NCI-H2171 treated with DMSO at 0.1 percent for 48 hours (cell line): ENCODE data around the gene HPSE2.
A peak's percentile ranks its signal among the peaks of the same experiment; 100 is the strongest.

Experiments
- DNase-seq: peaks from one replicate; lab custom pipeline; 2025; lab: John Stamatoyannopoulos, UW

Gene HPSE2

DNA sequence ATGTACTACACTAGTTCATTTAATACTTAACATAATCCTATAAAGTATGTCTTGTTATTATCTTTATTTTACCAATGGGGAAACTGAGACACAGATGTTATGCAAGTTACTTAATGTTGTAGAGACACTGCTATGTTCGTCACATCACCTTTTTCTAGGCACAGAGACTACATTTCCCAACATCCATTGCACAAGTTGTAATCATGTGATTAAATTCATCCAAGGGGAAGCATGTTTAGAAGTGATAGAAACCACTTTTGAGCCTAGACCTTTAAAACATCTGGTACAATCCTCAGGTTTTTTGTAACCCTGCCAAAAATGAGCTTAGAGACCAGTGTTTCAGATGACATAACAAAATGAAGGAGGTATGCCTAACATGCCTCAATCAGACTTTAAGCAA lies 402.1 kb downstream of the HPSE2 start:
- DNase-seq, result no peak

DNA sequence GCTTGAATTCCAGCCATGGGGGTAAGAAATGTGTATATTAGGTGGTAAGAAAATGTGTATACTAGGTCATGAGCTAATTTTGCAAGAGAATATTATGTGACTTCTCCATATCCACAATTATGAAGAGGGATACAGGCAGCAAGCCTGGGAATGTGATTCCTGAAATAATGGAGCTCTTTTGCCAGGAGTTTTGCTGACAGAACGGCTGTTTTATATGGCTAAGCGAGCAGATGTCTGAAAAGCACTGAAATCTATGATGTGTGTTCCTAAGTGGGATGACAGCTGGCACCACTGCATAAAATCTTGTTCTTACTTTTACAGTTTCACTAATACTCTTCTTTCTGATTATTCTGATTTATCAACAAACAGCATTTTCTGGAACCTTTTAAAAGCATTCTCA lies 402.9 kb downstream of the HPSE2 start:
- DNase-seq, result no peak

DNA sequence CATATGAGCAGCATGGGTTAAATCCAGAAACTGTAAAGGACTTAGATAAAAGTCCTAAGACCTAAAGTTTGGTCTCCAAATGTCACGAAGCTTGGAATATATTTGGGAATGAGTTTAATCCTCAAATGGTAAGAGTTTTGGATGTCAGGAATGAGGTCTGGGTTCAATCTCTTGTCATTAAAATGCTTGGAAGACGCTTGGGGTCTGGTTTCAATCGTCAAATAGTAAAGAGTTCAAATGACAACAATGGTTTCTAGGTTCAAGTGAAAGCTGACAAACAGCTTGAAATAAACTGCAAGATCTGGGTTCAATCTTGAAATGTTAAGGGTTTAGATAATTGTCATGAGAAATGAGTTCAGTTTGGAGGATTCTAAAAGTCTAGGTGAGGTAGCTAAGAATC lies 403.5 kb downstream of the HPSE2 start:
- no peak for DNase-seq

DNA sequence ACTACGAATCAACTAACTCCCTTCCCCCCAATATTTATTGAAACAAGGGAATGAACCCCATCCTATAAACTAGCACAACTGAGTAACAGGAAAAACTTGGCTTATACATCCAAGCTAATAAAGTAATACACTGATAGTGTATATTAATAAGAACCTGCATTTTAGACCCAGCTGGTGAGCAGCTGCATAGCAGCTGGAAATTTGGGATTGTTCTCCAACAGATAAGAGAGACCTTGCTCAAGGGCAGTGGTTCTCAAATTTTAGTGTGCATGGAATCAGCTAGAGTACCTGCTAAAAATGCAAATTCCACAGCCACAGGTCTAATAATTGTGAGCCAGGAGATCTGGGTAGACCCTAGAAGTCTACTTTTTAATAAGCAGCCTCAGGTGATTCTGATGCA lies 404.3 kb downstream of the HPSE2 start:
- no peak for DNase-seq

DNA sequence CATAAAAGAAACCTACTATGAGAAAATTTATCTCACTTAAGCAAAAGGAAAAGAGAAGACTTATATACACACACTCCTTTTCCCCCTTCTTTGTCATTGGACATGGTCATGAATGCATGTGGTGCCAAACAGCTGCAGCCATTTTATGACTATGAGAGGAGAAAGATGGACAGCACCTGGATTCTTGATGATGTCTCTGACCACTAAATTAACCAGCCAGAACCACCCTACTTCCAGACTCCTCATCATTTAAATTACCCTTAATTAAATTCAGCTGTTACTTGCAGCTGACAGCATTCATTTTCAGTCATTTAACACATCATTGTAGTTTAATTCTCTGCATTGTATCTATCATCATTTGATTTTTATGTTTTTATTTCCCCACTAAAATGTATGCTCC lies 409.9 kb downstream of the HPSE2 start:
- no peak for DNase-seq

DNA sequence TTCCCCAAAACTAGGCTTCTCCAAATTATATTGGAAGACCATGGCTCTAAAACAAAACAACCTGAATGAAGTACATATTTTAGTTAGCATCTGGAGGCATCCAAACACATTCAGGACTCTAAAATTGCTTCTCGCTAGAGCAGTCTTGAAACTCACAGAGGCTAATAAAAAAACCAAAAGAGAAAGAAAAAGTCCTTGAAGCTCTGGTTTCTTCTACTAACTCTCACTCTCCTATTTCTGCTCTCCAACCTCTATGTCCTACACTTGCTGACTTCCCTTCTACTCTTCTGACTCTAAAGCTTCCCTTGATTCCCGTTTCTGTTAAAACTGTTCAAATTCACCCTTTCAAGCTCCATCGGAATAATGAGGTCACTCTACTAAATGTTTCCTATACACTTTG lies 418.3 kb downstream of the HPSE2 start:
- DNase-seq, result no peak

DNA sequence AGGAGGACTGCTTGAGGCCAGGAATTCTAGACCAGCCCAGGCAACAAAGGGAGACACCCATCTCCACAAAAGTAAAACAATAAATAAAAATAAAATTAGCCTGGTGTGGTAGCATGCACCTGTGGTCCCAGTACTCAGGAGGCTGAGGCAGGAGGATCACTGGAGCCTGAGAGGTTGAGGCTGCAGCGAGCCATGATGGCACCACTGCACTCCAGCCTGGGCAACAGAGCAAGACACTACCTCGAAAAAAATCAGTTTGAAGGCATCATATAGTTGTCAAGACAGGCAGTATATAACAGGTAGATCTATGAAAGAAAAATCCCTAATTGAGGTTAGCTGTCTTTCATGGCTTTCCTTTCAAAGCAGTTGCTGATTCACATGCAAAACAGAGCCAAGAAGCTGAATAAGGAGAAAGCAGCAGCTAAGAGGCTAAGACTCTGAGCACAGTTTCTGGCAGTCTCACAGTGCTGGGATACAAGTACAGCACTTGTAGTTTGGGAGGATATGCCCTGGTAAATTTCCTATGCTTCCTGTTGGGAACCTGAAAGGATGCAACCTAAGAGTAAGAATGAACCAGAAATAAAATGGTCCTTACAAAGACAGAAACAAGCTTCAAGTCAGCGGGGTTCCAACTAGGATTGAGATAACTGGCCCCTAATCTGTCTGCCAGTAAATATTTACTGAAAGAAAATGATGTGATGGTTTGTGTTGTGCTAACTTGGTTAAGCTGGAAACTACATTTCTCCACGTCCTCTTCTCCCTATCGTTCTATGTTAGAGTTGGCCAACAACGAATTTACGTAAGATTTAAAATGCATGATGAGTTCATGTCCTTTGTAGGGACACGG lies 420.4 kb downstream of the HPSE2 start:
- no peak for DNase-seq

DNA sequence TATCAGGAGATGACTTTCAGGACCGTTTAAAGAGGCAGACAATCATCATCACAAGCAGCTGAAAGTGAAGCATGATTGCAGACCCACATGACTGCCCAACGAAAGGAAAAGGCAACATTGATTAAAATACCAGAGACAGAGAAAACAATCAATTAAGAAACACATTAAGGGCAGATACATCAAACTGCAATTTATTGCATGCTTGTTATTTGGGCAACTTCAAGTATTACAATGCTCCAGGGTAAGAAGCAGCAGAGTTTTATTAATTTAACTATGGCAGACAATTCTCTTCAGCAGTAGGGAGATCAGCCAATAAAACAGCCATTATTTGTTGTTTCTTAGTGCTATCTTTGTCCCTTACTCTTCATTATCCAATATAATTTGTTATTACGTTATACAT lies 421.2 kb downstream of the HPSE2 start:
- DNase-seq, result no peak

DNA sequence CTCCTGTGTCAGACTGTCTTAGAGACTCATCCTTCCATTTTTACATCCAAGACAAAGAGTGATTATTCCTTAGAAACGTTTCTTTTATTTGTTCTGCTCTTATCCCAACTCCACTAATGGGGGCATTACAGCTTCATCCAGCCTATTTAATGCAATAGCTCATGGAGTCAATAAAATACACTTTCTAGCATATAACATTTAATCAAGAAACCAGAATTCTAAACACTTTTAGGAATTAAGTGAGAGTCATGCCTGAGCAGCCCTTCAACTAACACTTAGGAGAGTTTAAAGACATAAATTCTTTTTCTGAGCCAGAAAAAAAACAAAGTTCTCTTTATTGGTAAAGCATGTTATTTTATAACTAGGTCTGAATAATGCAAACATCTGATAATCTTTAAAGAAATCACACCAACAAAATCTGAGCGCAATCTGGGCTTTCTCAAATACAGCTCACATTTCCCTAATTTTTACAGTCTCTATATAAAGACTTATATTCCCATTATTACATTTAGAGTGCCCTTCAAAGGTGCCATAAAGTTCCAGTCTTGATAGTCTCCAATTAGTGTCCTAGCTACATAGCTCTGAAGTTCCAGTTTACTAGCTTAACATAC lies 427.3 kb downstream of the HPSE2 start:
- no peak for DNase-seq

DNA sequence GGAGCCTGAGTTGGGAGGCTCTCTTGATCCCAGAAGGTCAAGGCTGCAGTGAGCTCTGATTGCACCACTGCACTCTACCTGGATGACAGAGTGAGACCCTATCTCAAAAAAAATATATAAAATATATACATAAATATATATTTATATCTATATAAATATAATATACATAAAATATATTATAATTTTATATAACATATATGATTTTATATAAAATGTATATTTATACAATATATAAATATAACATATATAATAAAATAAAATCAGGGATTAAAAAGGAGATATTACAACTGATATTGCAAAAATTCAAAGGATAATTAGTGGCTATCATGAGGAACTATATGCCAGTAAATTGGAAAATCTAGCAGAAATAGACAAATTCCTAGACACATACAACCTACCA lies 435.4 kb downstream of the HPSE2 start:
- no peak for DNase-seq

DNA sequence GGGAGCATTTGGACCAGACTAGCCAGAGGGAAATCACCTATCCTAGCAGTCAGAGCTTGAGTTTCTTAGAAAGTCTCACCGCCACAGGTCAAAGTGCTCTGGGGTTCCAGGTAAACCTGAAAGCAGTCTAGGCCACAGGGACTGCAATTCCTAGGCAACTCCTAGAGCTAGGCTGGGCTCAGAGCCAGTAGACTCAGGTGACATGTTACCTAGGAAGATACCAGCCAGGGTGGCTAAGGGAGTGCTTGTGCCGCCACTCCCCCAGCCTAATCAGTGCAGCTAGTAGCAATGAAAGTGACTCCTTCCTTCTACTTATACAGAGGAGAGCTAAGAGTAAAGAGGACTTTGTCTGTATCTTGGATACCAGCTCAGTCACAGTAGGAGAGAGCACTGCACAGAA lies 440.2 kb downstream of the HPSE2 start:
- no peak for DNase-seq

DNA sequence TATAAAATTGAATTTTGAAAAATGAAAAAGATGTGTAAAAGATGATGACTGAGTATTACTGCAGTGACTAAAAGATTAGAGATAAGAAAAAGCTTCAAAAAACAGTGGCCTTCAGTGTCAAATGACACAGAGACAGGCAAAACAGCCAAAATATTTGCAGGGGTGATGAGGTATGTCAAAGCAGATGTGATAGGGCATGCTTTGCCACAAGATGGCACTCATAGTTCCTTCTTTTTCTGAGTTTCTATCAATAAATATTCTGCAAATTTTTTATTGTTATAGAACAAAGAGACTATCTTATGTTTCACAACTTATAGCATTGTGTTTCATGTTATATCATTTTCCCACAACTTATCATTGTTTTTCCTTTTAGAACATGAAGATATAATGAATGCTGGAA lies 444.8 kb downstream of the HPSE2 start:
- DNase-seq, result peak; percentile 13

DNA sequence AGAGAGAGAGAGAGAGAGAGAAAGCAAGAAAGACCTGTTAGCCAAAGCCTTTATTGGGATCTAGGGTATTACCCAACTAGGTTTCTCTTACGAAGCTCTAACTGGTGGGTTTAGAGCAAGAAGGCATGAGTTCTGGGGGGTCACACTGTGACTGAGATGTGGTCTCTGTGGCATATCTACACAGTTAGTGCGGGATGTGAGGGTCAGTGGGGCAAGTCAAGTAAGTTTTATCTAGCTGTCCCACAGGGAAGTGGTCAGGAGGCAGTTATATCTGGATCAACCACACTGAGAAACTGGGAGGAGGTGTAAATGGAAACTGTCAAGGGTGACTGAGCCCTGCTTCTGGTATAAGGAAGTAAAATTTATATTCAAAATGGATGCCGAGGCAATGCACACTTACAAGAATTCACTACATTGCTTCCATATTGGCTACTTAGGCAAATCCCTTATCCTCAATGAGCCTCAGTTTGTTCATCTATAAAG lies 457.3 kb downstream of the HPSE2 start:
- DNase-seq, result no peak

DNA sequence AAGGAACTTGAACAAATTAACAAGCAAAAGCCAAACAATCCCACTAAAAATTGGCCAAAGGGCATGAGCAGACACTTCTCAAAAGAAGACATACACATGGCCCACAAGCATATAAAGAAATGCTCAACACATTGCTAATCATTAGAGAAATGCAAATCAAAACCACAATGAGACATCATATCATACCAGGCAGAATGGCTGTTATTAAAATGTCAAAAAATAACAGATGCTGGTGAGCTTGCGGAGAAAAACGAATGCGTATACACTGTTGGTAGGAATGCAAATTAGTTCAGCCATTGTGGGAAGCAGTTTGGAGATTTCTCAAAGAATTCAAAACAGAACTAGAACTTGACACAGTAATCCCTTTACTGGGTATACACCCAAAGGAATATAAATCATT lies 477.2 kb downstream of the HPSE2 start:
- no peak for DNase-seq

DNA sequence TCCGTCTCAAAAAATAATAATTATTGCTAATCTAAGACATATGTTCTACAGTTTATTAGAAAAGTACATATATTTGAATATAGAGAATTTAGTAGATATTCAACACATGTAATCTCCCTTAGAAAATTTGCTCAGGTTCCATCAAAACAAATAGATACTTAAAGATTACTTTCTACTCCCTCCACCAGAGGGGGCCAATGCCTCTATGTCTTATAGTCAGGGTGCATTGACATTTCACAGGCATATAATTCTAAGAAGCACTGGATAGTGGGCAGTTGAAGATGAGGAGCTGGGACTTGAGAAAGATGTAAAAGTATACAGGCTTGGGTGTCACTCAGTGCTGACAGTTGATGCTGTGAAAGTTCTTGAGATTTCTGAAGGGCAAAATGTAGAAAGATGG lies 487.4 kb downstream of the HPSE2 start:
- DNase-seq, result no peak

DNA sequence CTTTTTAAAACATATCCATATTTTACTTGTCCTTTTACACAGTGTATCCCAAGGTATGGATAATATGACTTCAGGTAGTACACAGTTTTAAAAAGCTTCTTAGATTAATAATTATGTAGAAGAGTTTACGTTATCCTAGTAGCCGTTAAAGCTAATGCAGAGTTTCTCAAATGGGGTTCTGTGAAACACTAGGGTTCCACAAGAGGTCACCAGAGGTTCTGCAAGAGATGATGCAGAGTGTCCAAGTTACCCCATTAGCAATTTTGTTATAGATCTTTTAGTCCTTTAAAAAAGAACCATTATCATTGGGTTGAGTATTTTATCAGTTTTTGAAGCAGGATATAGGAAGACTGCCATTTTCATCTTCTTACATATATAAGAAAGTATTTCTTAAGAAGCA lies 490.0 kb downstream of the HPSE2 start:
- DNase-seq, result peak; percentile 2

DNA sequence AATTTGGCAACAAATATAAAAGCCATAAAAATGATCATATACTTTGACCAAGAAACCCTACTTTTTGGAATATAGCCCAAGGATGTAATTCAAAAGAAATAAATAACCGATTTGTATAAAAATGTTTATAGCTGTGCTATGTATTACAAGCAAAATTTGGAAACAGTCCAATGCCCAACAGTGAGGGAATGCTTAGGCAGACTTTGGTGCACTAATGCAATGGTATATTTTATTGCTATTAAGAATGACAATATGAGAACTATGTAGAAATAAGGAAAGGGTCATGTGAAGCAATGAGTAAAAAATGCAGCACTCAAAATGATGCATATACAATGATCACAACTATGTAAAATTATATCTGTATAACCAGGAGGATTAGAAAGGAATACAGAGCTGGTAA lies 515.1 kb downstream of the HPSE2 start:
- no peak for DNase-seq

DNA sequence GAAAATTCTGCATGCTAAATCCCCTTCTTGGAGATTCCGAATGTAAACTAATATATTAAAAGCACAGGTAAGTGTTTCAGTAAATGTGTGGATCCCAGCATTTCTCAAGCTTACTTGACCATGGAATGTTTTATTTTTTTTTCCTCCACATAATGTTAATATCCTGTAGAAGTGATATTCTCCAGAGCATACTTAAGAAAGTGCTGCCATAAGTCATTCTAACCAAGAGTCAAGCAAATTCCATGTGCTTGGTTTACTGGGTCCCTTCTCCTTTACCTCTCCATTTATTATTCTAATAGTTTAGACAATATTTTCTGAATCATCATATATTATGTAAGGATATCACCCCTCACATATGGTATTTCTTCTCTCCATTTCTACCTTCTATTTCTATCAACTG lies 522.1 kb downstream of the HPSE2 start:
- no peak for DNase-seq

DNA sequence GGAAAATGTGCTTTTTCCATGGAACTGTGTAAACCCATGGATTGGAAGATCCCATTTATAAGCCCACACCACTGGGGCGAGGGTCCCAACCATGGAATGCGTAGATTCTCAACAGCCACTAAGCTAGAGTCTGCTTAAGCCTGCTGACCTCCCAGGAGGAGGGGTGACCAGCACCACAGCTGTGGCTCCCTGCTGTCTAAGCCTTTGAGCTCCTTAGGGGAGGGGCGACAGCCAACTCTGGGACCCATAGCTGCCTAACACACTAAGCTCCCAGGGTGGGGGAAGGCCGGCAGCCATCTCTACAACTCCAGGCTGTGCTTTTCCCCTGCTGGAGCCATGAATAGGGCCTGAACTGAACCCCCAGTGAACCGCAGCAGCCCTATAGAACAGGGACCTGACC lies 539.1 kb downstream of the HPSE2 start:
- no peak for DNase-seq

DNA sequence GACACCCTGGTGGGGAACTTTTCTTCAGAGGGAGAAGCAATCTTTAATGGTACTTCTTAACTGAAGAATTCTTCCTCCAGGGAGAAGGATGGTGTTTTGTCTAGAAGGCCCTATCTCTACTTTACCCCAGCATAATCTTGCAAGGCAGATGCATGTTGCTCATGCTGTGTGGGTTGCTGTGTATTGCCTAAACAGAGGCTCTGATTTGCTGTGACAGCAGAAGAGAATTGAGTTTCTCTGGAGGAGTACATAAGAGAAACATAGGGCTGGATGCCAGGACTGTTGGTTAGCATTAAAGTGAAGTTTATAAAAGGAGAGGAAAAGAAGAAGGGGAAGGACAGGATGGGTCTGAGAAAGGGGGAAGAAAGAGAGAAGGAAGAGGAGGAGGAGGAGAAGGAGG lies 540.8 kb downstream of the HPSE2 start:
- no peak for DNase-seq

DNA sequence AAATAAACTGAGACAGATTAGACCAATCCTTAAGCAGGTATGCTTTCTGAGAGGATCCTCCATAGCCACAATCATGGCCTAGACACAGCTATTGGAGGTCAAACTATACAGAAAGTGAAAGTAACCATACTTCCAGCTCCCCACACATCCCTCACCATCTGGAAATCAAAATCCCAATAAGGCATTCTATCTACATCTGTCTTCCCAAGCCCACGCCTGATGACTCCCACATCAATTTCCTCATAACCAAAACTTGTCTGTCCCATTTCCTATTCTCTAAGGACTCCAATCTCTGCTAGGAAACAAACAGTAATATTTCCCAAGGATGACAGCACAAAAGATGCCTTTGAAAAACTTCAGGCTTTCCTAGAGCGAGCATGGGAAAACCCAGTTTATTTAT lies 541.6 kb downstream of the HPSE2 start:
- DNase-seq, result no peak

DNA sequence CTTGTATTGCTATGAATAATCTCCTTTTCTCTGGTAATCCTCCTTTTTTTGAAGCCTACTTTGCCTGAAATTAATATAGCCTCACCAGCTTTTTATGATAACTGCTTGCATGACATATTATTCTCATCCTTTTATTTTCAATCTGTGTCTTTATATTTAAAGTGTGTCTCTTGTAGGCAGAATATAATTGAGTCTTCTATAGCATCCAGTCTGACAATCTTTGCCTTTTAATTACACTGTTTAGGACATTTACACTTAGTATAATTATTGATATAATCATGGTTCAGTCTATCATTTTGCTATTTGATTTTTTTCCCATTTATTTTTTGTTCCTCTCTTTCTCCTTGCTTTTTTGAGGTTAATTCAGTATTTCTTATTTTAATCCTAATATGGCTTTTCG lies 548.0 kb downstream of the HPSE2 start:
- DNase-seq, result no peak

DNA sequence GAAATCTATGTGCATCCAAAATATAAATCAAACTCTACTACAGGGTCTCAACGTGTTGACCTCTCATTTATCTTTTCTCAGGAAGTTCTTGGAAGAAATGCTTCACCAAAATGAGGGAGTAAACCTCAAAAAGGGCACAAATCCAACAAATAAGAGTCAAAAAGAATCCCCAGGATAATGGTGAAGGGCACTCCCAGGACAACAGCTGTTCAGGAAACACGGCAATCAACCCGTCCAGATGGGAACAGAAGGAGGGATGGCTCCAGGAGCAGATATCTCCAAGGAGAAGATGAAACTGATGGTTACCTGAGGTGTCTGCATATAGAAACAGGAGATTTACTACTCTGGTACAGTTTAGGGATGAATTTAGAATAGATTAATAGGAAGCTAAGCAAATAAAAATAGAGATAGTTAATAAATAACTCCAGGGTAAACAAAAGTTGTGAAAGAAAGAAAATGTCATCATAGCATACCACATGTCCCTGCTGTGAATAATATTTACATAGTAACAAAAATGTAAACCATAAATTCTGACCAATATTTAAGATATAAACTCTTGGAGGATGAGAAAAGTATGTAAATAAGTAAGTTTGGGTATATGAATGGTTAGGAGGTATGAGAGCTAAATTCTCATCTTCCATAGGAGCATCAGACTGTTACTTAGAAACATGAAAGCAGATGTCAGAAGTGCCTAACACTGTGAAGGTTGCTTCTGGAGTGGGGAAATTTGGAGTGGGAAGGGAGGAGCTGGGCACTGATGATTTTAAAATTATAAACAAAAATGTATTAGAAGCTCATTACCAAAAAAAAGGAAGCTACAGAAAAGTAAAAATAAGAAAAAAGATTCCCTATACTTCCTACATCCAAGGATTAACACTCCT lies 551.4 kb downstream of the HPSE2 start:
- DNase-seq, result peak; percentile 42
